Measurements from ENCODE around the gene XPNPEP1. TPM values are rescaled to one million over a fixed set of nuclear protein-coding genes. Genes with fewer than 3 reads are reported as not detected.

XPNPEP1 gene
- total RNA-seq, 1 donor from 2014 or later: 202 TPM

- DNase-seq (ENCODE audit: low spot score): no peak
- TF ChIP-seq CTCF (IDR thresholded peaks at IDR 0.05; ENCODE audit: unreplicated experiment): no peak
- no peak overlapping the region for H3K4me3 Mint-ChIP-seq (ENCODE audit: unreplicated experiment)
- peaks cover 26% of the 10 kb centered on the region for H3K4me1 Mint-ChIP-seq (ENCODE audit: unreplicated experiment)
- H3K36me3 Mint-ChIP-seq (ENCODE audit: low read depth, unreplicated experiment): peaks cover under 1% of the 10 kb centered on the region
- H3K9me3 Mint-ChIP-seq (ENCODE audit: unreplicated experiment): no peaks in the 10 kb centered on the region
- peaks cover 6% of the 10 kb centered on the region for H3K27me3 Mint-ChIP-seq (ENCODE audit: unreplicated experiment)
- H3K27ac Mint-ChIP-seq (ENCODE audit: unreplicated experiment): no peak overlapping the region
Measured at GRCh38 chr10:109929501-109930219, 6.3 kb upstream of the XPNPEP1 start.

- Mint-ChIP-seq H3K4me1 (ENCODE audit: unreplicated experiment) (peaks cover 25% of the 10 kb centered on the region), H3K36me3 (ENCODE audit: low read depth, unreplicated experiment) (peaks cover 11% of the 10 kb centered on the region), H3K9me3 (ENCODE audit: unreplicated experiment) (no peaks in the 10 kb centered on the region), H3K27ac (ENCODE audit: unreplicated experiment) (no peak overlapping the region), H3K4me3 (ENCODE audit: unreplicated experiment) (no peak overlapping the region), H3K27me3 (ENCODE audit: unreplicated experiment) (peaks cover 8% of the 10 kb centered on the region)
- no peak for TF ChIP-seq CTCF (IDR thresholded peaks at IDR 0.05; ENCODE audit: unreplicated experiment)
- no peak for DNase-seq (ENCODE audit: low spot score)
Measured at GRCh38 chr10:109928475-109928891, 5.2 kb upstream of the XPNPEP1 start.

GRCh38 chr10:109926825-109927224 is 3.5 kb upstream of the XPNPEP1 start:
- Mint-ChIP-seq H3K4me1 (ENCODE audit: unreplicated experiment) (peaks cover 29% of the 10 kb centered on the region), H3K27ac (ENCODE audit: unreplicated experiment) (no peak overlapping the region), H3K27me3 (ENCODE audit: unreplicated experiment) (peaks cover 7% of the 10 kb centered on the region), H3K4me3 (ENCODE audit: unreplicated experiment) (no peak overlapping the region), H3K9me3 (ENCODE audit: unreplicated experiment) (no peaks in the 10 kb centered on the region), H3K36me3 (ENCODE audit: low read depth, unreplicated experiment) (peaks cover 13% of the 10 kb centered on the region)
- DNase-seq (ENCODE audit: low spot score): no peak
- no peak for TF ChIP-seq CTCF (IDR thresholded peaks at IDR 0.05; ENCODE audit: unreplicated experiment)

DNA sequence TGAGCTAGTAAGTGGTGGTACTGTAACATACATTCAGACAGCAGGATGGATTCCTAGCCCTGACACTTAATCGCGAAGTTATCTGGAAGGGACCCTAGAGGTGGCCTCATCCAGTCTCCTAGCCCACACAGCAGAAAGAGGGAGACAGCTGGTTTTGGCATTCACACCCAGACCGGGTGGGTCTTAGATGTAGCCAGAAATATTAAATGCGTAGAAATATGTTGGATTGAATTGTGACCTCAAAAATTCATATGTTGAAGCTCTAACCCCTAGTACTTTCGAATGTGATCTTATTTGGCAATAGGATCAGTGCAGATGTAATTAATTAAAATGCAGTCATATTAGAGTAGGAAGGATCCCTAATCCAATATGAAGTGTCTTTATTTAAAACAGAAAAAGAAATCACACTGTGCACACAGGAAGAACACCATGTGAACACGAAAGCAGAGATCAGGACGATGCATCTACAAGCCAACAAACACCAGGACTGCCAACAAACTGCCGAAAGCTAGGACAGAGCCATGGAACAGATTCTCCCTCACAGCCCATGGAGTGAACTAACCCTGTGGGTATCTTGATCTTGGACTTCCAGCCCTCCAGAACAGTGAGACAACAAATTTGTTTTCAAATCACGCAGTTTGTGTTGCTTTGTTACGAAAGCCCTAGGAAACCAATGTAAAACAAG is 2.9 kb upstream of the XPNPEP1 start:
- no peaks in the 10 kb centered on the region for H3K9me3 Mint-ChIP-seq (ENCODE audit: unreplicated experiment)
- TF ChIP-seq CTCF (IDR thresholded peaks at IDR 0.05; ENCODE audit: unreplicated experiment): no peak
- no peak overlapping the region for H3K4me3 Mint-ChIP-seq (ENCODE audit: unreplicated experiment)
- H3K36me3 Mint-ChIP-seq (ENCODE audit: low read depth, unreplicated experiment): peaks cover 16% of the 10 kb centered on the region
- H3K27me3 Mint-ChIP-seq (ENCODE audit: unreplicated experiment): peaks cover 7% of the 10 kb centered on the region
- no peak for DNase-seq (ENCODE audit: low spot score)
- no peak overlapping the region for H3K27ac Mint-ChIP-seq (ENCODE audit: unreplicated experiment)
- H3K4me1 Mint-ChIP-seq (ENCODE audit: unreplicated experiment): peaks cover 35% of the 10 kb centered on the region

Measured in endothelial cell (in vitro differentiated cells).